ENCODE results near the gene CCDC110. TPM values are rescaled to one million over a fixed set of nuclear protein-coding genes. Genes with fewer than 3 reads are reported as not detected.

Gene CCDC110
- total and polyA plus RNA-seq, 2 of the 13 experiments (the other 11 are each of a cell fraction or from before 2014, with no cell fraction given) = not detected

DNA sequence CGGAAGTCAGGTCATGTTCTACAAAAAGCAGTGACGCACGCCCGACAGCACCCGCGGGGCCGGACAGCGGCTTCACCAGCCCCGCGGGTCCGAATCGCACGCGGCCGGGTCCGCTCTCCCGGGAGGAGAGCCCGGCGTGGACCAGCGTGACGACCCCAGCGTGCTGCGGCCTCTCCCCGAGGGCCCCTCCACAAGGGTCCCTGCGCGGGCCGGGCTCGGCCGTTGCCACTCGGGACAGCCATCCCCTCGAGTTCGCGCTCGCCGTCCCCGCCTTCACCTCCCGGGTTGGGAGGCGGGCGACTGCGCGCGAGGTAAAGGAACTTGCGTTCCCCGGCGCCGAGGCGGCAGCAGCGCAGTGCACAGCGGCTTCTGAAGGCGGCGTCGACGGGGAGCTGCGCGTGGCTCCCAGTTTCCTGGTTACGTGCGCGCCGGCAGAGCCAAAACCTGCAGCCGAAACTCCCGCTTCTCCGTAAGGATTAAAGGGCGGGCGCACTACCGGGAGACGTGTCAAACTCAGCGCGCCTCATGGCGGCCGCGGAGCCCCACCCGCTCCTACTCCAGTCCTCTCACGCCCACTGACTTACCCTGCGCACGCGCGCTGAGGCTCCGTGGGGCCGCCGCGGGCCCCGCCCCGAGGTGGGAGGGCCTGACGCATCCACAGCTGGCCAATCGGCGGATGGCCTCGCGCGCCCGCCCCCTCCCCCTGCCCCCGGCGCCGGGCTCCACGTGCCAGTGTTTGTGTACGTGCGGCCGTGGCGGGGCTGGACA, 75.4 kb downstream of the CCDC110 start (continued):
- TF ChIP-seq ETV6 (CRISPR knock-in tag; conservative IDR thresholded peaks at IDR 0.05) = 0 out of 2 replicates have a peak, but pooled peaks have one; percentile 28
- TF ChIP-seq GATAD1 (CRISPR knock-in tag; IDR thresholded peaks at IDR 0.05) = peak; percentile 61
- peak in 1 of 2 experiments; percentile 75; a peak in 3 of 4 replicates for TF ChIP-seq REST (IDR thresholded peaks at IDR 0.05; ENCODE audit: borderline replicate concordance in 1 of 2, low read depth in 1 of 2, low read length in 2 of 2)
- no peak for TF ChIP-seq HNRNPH1 (optimal IDR thresholded peaks at IDR 0.05; ENCODE audit: low read depth, low read length)
- TF ChIP-seq HDAC2 (CRISPR knock-in tag; IDR thresholded peaks at IDR 0.05) = peak; percentile 85
- TF ChIP-seq ZNF546 (CRISPR knock-in tag; conservative IDR thresholded peaks at IDR 0.05) = peak; percentile 98
- TF ChIP-seq, protein P1, sequence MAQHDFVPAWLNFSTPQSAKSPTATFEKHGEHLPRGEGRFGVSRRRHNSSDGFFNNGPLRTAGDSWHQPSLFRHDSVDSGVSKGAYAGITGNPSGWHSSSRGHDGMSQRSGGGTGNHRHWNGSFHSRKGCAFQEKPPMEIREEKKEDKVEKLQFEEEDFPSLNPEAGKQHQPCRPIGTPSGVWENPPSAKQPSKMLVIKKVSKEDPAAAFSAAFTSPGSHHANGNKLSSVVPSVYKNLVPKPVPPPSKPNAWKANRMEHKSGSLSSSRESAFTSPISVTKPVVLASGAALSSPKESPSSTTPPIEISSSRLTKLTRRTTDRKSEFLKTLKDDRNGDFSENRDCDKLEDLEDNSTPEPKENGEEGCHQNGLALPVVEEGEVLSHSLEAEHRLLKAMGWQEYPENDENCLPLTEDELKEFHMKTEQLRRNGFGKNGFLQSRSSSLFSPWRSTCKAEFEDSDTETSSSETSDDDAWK (CRISPR knock-in tag; IDR thresholded peaks at IDR 0.05) = no peak
- TF ChIP-seq SIN3A (IDR thresholded peaks at IDR 0.05; ENCODE audit: borderline replicate concordance, low read depth, low read length) = no peak; the same call in 1 of the 2 replicates
- TF ChIP-seq LRRFIP1 (CRISPR knock-in tag; conservative IDR thresholded peaks at IDR 0.05) = 0 out of 2 replicates have a peak, but pooled peaks have one; percentile 45
- peak; percentile 73 for TF ChIP-seq KMT2B (CRISPR knock-in tag; IDR thresholded peaks at IDR 0.05)
- peak; percentile 79 for TF ChIP-seq ZNF143 (CRISPR knock-in tag; IDR thresholded peaks at IDR 0.05)
- TF ChIP-seq AHR (CRISPR knock-in tag; IDR thresholded peaks at IDR 0.05) = peak; percentile 38
- no peak for TF ChIP-seq NR1H2 (CRISPR knock-in tag; IDR thresholded peaks at IDR 0.05; ENCODE audit: borderline replicate concordance, low read depth)
- TF ChIP-seq ZBTB43 (CRISPR knock-in tag; conservative IDR thresholded peaks at IDR 0.05) = peak; percentile 86
- no peak for TF ChIP-seq MTA3 (CRISPR knock-in tag; IDR thresholded peaks at IDR 0.05)
- TF ChIP-seq CCAR2 (optimal IDR thresholded peaks at IDR 0.05; ENCODE audit: low read depth, low read length) = no peak
- TF ChIP-seq CC2D1A (CRISPR knock-in tag; IDR thresholded peaks at IDR 0.05) = no peak; the same call in 1 of the 2 replicates
- TF ChIP-seq ESRRA (CRISPR knock-in tag; IDR thresholded peaks at IDR 0.05; ENCODE audit: low read depth) = 0 out of 2 replicates have a peak, but pooled peaks have one; percentile 48
- peak; percentile 45 for TF ChIP-seq RXRB (CRISPR knock-in tag; IDR thresholded peaks at IDR 0.05; ENCODE audit: borderline replicate concordance)
- TF ChIP-seq ZNF234 (CRISPR knock-in tag; conservative IDR thresholded peaks at IDR 0.05) = peak; percentile 63
- peak; percentile 99 for TF ChIP-seq YEATS4 (CRISPR knock-in tag; IDR thresholded peaks at IDR 0.05; ENCODE audit: borderline replicate concordance)
